Activated CD8-positive, alpha-beta memory T cell treated with anti-CD3 and anti-CD28 coated beads, Interleukin-2, amount 50 U/mL, for 4 hours (primary cell): ENCODE data around the gene ZMIZ1.

Source experiments
- DNase-seq: peaks from one replicate; pipeline ENCODE4 v3.0.0-alpha.2; 2020

Gene ZMIZ1

DNA sequence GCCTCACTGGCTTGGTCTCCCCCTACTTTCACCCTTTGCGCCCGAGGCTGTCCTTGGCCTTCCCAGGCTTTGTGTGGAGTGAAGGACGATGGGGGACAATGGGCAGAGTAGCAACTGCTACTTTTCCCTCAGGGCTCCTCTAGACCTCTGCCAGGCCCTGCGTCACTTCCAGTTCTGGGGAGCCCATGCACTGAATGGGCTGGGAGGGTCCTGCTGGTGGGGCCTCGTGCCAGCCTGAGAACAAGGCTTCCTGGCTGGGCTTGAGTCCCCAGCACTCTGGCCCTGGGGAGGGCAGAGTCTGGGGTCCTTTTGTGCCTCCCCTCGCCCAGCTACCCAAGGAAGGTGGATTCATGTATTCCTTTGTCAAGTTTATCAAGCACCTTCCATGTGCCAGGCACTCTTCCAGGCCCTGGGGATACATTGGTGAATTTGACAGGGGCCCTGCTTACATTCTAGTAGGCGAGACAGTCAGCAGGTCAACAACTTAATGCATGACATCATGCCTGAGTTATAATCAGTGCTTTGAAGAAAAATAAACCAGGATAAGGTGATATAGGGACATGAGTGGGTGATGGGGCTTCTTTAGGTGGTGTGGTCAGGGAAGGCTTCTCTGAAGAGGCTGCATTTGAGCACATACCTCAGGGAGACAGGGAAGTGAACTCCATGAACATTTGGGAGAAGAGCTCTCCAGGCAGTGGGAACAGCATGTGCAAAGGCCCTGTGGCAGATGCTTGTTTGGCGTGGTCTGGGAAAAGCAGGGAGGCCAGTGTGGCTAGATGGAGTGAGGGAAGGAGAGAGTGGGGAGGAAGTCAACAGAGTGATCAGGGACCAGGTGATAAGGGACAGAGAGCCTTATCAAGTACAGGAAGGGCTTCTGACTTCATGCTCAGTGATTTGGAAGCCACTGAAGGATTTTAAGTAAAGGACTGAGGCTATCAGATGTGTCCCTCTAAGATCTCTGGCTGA lies 14.1 kb downstream of the ZMIZ1 start:
- no peak for DNase-seq

DNA sequence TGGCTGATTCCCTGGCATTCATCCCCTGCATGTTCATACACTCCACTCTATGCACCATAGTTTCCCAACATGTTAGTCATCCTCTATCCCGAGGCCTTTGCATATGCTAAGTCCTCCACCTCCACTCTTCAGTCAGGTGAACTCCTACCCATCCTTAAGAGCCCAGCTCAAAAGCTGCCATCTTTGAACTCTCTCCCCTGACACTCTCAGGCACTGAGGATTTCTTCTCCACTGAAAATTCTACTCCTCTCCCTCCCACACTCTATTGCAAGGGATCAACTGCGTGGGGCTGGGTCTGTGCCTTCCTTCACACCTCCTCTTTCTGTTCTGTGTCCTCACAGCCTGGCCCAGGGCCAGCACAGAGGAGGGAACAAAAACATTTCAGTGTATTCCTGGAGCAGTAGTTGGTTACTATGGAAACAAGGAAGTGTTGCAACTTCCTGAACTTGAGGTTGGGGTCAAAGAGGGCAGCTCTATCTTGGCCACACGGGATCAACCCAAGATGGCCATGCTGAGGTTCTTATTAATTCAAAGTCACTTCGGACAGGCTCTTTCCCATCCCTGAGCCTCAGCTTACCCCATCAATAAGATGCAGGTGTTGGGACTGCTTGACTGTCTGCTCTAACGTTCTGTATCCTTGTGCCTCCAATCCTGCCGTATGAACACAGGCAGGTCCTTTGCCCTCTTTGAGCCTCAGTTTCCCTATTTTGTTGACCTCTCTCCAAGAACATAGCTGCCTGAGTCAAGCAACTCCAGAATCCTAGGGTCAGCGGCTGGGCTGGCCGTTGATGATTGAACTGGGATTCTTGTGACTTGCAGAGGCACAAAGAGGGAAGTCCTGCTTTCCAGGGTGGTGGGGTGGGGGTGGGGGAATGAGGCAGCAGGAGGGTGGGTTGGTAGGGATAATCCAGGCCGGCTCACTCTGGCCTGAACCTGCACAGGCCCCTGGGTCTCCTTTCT lies 15.5 kb downstream of the ZMIZ1 start:
- no peak for DNase-seq

DNA sequence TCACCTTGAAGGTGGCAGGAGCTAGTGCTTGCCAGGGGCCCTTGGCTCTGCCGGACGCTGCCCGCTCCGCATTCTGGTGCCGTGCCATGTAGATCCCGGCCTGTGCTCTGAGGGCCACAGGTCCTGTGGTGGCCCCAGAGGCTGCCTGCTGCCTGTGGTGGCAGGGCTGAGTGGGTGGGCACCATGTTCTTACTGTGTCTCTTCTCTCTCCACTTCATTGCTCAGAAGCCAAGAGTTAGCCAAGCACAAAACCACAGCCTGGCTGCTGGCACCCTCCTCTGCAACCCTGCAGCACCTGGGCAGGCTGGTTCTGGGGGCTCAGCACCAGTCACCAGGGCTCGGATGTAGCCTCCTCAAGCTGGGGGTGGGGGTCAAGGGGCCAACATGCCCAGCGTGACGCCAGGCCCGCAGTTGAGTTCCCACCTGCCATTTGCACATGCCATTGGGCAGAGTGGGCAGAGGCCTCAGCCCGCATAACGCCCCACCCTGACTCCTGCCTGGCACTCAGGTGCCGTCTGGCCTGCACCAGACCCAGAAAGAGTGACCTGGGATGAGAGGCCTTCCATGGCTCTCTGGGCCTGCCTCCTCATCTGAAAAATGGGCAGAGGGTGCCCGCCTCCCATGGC lies 16.3 kb downstream of the ZMIZ1 start:
- DNase-seq: no peak

DNA sequence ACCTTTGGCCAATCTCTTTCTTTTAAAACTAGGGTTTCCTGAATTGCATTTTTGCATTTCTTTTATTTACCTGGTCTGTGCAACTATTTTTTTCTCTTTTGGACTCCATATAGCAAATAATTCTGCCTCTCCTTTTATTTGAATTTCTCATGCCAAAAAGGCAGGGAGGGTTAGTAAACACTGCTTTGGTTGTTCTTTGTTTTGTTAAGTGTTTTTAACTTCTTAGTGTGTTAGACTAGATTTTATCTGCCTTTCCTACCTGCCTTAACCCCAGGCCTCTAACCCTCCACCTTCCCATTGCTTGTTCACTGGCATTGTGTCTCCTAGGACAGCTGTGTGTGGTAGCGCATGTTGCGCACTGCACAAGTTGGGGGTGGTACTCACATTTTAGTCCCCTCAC lies 18.1 kb downstream of the ZMIZ1 start:
- DNase-seq: no peak

DNA sequence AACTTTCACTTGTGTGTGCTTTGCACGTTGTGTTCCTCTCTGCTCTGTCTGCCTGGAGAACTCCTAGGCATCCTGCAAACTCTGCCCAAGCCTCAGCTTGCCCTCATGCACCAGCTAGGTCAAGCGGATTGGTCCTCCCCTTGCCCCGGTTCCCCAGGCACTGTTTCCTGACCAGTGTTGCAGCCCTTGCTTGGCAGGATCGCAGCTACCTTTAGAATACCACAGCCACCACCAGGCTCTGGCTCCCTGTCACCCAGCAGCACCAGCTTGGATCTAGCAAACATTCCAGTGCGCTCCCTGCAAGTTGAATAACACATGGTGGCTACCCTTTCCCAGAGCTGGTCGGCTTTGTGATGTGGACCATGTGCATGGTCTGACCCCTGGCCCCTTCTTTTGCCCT lies 19.0 kb downstream of the ZMIZ1 start:
- no peak for DNase-seq

DNA sequence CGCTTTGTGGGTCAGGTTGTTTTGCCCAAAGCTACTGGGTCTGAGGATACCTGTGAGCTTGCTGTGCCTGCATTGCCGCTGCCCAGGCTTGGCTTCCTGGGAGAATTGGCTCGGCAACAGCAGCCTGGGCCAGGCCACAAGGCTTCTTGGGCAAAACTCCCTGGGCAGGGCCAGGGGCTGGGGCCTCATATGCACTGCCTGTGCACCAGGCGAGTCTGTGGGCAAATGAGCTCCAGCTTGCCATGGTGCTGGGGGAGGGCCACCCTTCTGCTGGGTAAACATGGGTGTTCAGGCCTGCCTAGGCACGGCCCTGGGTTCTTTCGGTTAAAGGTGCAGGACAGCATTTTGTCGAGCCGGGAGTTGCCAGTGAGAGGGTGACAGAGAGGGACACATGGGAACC lies 19.4 kb downstream of the ZMIZ1 start:
- no peak for DNase-seq

DNA sequence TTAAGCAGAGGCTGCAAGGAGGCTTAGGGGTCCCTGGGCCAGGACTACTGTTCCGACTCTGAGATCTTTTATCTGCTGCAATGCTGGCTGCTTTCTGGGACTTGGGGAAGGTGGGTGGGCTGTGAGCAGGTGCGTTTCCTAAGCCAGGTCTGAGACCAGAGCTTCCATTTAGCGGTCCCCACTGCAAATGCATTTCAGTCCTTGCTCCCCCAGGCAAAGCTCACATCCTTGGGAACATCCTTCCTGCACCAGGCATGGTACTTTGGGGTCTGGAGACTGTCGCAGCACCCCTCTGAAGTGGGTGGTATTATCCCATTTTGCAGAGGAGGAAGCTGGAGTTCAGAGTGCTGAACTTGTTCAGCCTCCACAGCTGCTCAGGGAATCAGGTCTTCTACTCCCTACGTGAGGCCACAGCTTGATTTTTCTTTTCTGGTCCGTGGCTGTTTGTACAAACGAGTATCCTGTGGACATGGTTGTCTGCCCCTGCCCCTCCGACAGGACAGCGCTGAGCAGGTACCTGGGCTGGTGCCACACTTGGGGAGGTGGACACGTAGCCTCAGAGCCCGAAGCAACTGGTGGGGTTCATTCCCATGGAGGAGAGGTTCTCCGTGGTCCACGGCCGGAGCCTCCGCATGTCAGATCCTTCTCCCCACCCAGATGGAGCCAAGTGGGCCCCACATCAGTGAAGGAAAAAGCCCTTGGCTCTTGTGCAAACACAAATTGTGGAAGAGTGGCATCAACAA lies 20.0 kb downstream of the ZMIZ1 start:
- DNase-seq: no peak

DNA sequence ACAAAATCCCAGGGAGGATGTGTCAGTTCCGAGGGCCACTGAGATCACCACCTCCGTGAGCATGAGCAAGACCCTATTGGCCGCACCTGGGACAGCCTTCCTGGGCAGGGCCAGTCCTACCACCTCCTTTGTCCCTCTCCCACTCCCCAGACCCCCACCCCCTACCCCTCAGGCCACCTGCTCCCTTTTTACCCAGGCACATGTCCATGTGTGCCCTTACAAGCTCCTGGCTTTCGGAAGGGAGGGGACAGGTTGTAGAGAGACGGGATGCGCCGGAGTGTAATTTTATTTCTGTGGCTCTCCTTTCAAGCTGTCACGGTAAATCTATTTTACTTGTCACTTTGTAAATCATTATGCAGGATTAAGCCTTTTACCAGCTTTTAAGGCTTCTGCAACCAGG lies 20.9 kb downstream of the ZMIZ1 start:
- DNase-seq: no peak

DNA sequence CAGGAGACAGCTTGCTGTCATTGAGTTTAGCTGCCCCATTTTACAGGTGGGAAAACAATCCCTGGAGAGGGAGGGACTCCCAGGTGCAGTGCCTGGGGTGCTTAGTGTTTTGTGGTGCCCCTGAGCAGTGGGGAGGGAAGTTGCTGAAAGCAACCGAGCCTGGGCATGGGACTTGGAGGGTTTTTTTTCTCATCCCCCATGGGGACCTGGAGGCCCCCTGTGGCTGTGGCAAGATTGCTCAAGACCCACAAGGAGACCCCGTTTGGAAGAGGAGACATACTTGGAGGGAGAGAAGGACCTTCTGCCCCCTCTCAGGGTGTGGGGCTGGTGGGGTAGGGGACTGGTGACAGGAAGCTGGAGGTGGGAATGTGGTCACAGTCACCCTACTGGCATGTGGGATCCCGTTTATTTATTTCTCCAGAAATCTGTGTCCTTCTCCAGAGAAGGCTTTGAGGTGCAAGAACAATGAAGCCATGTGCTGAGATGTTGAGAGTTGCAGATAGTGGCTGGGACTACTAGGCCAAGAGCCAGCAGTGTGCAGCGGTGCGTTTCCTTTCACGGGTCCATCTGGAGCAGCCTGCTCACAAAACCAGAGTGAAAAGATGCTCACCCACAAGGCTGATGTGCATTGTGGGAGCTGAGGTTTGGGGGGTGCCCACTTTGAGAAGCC lies 21.5 kb downstream of the ZMIZ1 start:
- no peak for DNase-seq

DNA sequence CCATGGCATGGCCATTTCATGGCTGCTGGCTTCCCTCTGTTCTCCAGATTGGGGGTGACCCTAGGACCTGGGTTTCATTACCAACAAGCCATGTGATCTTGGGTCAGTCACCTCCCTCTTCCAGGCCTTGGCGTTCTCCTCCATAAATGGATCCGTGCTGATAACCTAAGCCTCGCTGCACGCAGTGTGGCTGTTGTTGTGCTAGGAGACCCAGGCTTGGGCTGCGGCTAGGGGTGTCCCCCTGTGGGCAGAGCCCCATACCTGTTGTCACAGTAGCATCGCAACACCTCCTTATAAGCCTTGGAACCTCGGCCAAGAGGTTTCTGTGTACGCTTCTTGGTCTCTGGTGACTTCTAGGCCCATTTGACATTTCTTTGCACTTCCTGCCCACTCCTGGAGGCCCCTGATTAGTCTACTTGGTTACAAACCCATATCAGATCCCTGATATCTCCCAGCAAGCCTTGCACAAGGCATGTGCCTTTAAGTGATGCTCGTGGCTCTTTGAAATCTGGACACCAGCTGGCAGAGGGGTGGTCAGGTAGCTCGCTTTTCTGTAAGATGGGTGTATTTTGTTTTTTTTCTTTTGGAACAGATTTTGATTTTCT lies 23.6 kb downstream of the ZMIZ1 start:
- DNase-seq: no peak

DNA sequence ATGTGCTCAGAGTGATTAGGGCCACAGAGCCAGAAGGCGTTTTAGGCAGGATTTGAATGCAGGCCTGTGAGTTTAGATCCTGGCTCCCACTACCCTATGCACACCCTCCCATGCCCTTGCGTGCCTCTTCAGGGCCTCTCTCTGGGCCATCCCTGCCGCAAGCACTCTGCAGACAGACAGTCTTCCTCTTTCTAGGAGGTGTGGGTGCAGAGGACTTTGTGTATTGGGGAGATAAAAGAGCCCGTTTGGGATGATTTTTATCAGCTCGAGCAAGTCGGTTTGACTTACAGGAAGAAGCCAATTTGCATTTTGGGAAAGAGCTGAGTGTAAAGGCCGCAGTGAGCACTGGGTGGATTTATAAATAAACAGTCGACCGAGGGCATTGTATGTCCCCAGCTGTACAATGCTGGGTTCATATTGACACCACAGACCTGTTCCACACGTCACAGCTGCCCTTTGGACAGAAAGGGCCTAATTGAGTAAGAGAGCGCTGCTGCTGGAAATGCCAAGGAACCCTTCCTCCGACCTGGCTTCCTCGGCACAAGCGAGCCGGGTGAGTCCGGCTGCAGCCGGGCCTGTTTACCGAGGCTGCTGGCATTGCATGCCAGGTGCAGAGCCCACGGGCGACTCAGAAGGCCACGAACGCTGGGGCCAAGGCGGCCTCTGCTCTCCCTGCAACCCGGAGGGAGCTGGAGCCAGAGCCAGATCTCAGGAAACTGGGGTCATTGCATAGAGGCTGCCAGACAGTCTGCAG lies 25.1 kb downstream of the ZMIZ1 start:
- DNase-seq: no peak

DNA sequence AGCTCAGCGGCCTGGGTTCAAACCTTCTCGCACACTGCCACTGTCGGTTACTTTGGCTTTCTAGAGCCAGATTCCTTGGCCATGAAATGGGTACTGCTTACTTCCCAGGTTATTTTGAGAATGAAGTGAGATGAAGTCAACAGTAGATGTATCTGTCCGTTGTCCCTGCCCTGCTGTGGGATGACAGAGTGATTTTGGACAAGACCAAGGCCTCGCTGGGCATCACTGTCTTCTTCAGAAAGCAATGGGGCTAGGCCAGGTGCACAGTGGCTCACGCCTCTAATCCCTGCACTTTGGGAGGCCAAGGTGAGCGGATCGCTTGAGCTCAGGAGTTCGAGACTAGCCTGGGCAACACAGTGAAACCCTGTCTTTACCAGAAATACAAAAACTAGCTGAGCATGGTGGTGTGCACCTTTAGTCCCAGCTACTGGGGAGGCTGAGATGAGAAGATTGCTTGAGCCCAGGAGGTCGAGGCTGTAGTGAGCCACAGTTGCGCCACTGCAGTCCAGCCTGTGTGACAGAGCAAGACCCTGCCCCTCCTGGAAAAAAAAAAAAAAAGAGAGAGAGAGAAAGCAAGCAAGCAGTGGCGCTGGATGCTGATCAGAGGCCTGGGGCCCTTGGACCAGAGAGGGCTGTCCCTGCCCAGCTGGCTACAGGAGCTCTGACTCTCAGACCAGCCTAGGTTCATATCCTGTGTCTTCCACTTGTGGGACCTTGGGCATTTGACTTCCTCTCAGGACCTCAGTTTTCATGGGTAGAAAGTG lies 25.8 kb downstream of the ZMIZ1 start:
- DNase-seq: no peak

DNA sequence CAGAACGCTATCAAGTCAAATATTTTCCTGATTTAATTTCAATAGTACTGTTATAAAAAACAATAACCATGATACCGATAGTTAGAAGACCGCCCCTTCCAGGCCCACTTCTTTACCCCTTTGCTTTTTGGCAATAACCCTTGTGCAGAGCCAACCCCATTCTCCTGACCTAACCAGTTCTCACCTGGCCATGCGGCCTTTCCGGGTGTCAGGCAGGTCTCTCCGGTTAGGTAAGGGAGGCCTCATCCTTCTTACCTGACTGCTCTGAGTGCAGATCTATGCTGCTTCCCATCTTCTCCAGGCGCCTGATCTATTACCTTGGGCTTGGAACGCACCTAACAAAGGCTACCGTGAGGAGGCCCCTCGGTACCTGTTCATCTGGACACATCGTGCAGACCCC lies 26.6 kb downstream of the ZMIZ1 start:
- no peak for DNase-seq

DNA sequence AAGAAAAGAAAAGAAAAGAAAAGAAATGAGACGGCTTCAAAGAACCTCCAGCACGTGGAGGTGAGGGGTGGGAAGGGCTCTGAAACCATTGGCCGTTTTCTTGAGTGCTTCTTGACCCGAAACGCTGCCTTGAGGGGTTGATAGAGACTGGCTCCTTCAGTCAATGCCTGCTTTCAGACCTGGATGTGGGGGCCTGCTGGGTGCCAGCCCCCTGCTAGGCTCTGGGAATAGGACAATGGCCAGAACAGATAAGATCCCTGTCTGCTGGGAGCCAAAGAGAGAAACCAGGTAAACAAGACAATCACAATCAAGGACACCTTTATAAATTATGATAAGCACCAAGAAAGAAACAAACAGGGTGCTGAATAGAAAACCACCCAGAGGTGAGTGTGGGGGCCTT lies 27.7 kb downstream of the ZMIZ1 start:
- no peak for DNase-seq

DNA sequence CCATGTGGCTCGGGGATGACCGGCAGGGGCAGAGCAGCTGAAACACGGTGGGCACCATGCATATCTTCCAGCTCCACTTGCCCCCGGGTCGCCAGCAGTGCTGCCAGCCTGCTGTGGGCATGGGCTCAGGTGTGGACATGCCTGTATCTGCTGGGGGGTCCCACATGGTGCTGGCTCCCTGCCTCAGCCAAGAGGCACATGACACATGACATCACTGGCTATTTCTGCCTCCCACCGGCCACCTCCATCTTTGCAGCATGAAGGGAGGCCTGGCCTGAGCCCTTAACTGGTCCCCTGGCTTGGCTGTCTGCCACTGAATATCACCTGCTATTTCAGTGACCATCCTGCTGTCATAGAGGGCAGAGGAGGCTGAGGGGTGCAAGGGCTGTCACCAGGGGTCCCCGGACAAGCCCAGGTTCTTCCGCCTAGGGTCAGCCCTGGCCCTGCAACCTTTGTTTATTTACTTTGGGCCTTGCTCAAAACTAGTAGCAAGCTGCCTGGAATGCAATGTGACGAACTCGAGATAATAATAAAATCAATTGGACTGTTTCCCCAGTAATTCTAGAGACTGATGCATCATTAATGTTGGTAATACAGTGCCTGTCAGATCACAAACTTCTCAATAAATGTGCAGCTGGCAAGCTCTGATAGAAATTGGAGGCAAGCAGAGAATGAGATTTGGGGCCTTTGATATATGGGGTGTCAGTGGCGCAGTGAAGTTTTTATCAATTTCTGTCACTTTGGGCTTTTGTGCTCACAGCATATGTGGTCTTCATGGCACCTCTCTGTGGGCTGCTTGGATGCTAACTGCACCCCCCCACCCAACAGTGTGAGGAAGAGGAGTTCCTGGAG lies 28.5 kb downstream of the ZMIZ1 start:
- no peak for DNase-seq

DNA sequence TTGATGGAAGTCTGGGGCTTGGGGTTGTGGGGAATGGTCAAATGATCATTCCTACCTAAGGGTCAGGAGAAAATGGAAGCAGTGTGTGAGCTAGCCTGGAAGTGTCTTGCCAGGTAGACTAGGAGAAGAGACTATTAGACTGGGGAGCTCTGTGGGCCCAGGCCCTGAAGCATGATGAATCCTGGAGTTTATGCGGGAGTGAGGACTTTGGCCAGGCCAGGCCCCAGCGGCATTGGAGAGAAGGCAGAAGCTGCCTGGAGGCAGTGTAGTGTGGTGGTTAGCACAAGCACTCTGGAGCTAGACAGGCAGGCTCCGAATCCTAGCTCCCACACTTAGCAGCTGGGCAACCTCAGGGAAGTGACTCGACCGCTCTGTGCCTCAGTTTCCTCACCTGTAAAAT lies 29.3 kb downstream of the ZMIZ1 start:
- no peak for DNase-seq

DNA sequence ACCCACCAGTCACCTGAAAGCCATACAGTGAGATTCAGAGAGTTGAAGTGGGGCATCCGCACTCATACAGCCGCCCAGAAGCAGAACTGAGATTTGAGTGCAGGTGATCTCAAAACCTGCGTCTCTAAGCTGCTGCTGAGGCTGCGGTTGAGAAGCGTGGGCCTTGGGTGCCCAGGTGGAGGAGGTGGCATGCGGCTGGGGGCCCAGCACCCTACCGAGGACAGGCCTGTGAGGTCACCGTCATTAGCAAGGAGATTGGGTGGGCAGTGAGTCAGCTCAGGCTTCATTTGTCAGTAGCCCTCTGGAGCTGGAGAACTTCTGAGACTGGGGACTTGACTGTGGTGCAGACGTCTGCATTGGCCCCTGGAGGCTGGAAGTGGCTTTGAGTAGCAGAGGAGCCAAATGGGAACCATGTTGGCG lies 29.8 kb downstream of the ZMIZ1 start:
- DNase-seq: no peak

DNA sequence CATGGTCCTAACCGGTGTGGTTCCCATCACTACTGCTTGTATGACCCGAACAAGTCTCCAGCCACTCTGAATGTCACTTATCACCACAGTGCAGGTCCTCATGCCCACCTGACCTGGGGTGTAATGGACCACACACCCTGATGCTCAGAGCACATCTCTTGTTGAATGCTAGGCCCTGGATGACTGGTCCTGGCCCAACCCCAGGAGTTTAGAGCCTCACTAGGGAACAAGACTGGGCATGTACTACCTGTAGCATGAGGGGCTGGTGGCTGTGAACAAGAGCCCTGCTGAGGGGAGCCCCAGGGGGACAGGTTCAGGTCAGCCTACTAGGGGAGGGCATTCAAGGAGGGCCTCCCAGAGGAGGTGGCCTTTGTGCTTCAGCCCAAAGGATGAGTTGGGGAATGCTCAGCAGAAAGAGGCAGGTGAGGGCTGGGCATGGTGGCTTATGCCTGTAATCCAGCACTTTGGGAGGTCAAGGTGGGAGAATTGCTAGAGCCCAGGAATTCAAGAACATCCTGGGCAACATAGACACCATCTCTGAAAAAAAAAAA lies 31.2 kb downstream of the ZMIZ1 start:
- no peak for DNase-seq

DNA sequence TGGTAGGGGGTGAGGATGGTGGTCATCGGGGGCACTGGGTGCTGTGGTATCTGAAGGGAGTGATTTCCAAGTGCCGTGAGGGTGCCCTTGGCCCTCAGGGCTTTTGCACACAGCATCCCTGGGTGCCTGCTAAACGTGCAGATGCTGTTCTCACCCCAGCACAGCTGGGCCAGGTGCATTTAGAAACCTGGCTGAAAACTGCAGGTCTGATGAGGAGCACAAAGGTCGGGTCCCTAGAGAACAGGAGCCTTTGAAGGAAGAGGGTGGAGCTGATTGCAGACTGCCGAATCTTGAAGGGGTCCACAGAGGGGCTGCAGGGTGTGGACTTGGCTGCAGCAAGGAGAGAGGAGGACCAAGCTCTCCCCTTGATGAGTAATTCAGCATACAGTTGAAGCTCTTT lies 32.0 kb downstream of the ZMIZ1 start:
- no peak for DNase-seq
